CD14-positive monocyte (primary cell): Measurements from ENCODE around the gene KANSL1L. TPM values are rescaled to one million over a fixed set of nuclear protein-coding genes. Genes with fewer than 3 reads are reported as not detected.

Source experiments
- DNase-seq, 3 donors: peaks; one replicate each; pipeline ENCODE4 v3.0.0-alpha.2; 2011 to 2022
- H2AFZ ChIP-seq: 2 replicates; pipeline ENCODE4 v1.6.0; 2012; ENCODE audit warnings: mild to moderate bottlenecking, low read depth, low read length, inconsistent platforms; ENCODE audit not compliant: insufficient read depth, poor library complexity, severe bottlenecking
- H3K27ac ChIP-seq, 2 donors: 1 replicate in 1 of 2; 2 replicates in 1 of 2; pipeline ENCODE4 v1.5.1; 2012 to 2013; ENCODE audit warnings: low read length in 2 of 2, control low read depth in 1 of 2, inconsistent platforms in 1 of 2, low read depth in 1 of 2, mild to moderate bottlenecking in 1 of 2
- H3K27me3 ChIP-seq, 2 donors: one replicate each; pipeline versions ENCODE4 v1.6.0 to v1.6.1; 2011 to 2013; ENCODE audit warnings: low read length in 2 of 2; ENCODE audit not compliant: control insufficient read depth in 2 of 2, insufficient read depth in 2 of 2
- H3K36me3 ChIP-seq, 2 donors: replicated peaks in 1 of 2; 1 replicate in 1 of 2; 2 replicates in 1 of 2; pipeline versions ENCODE4 v1.5.1 to v1.6.1; 2012 to 2013; ENCODE audit warnings: low read length in 2 of 2, control low read depth in 1 of 2, inconsistent platforms in 1 of 2, mild to moderate bottlenecking in 1 of 2; ENCODE audit not compliant: insufficient read depth in 2 of 2, control insufficient read depth in 1 of 2
- H3K4me1 ChIP-seq, 2 donors: 1 replicate in 1 of 2; 2 replicates in 1 of 2; pipeline versions ENCODE4 v1.5.1 to v1.6.1; 2012 to 2013; ENCODE audit warnings: low read length in 2 of 2, control low read depth in 1 of 2, inconsistent platforms in 1 of 2, mild to moderate bottlenecking in 1 of 2, moderate library complexity in 1 of 2; ENCODE audit not compliant: insufficient read depth in 2 of 2, control insufficient read depth in 1 of 2
- H3K4me2 ChIP-seq: replicated peaks from 2 replicates; pipeline ENCODE3; 2012; ENCODE audit warnings: low read length, moderate library complexity, mild to moderate bottlenecking; ENCODE audit not compliant: poor library complexity, severe bottlenecking; ENCODE audit errors: extremely low read depth
- H3K4me3 ChIP-seq, 3 experiments: fragments of 200-600 bp in 1 of 3; sonication (generic) in 1 of 3; replicated peaks in 1 of 3; 1 replicate in 2 of 3; 2 replicates in 1 of 3; pipeline ENCODE4 v1.5.1; 2011 to 2013; ENCODE audit warnings: low read length in 3 of 3, mild to moderate bottlenecking in 3 of 3, control low read depth in 2 of 3, low read depth in 2 of 3, inconsistent platforms in 1 of 3, moderate library complexity in 1 of 3
- H3K79me2 ChIP-seq: 2 replicates; pipeline ENCODE4 v1.6.0; 2012; ENCODE audit warnings: mild to moderate bottlenecking, control low read depth, inconsistent platforms, low read length, moderate library complexity; ENCODE audit not compliant: insufficient read depth
- H3K9ac ChIP-seq: 2 replicates; pipeline ENCODE4 v1.6.0; 2017; ENCODE audit warnings: low read length, mild to moderate bottlenecking; ENCODE audit not compliant: insufficient read depth, poor library complexity, severe bottlenecking
- H3K9me3 ChIP-seq, 2 donors: replicated peaks in 1 of 2; 1 replicate in 1 of 2; 2 replicates in 1 of 2; pipeline versions ENCODE4 v1.5.1 to v1.6.1; 2012 to 2013; ENCODE audit warnings: low read length in 2 of 2, control low read depth in 1 of 2; ENCODE audit not compliant: control insufficient read depth in 1 of 2, insufficient read depth in 1 of 2
- H4K20me1 ChIP-seq: 2 replicates; pipeline ENCODE4 v1.6.0; 2012; ENCODE audit warnings: mild to moderate bottlenecking, low read length, control low read depth, moderate library complexity; ENCODE audit not compliant: insufficient read depth
- H3K27ac Mint-ChIP-seq, 7 donors: one replicate each; pipeline ENCODE4 v1.8.0; 2020; ENCODE audit warnings: mild to moderate bottlenecking in 7 of 7, mixed read lengths in 7 of 7, moderate library complexity in 6 of 7, inconsistent platforms in 2 of 7
- H3K27me3 Mint-ChIP-seq, 3 donors: one replicate each; pipeline ENCODE4 v1.8.0; 2021 to 2022; ENCODE audit warnings: low read depth in 3 of 3, mild to moderate bottlenecking in 3 of 3, mixed read lengths in 3 of 3, moderate library complexity in 3 of 3, inconsistent platforms in 1 of 3
- H3K36me3 Mint-ChIP-seq, 2 donors: one replicate each; pipeline ENCODE4 v1.8.0; 2020; ENCODE audit warnings: mixed read lengths in 2 of 2, inconsistent platforms in 1 of 2, mild to moderate bottlenecking in 1 of 2
- H3K4me1 Mint-ChIP-seq: one replicate; pipeline ENCODE4 v1.8.0; 2020; ENCODE audit warnings: mild to moderate bottlenecking, mixed read lengths
- H3K4me3 Mint-ChIP-seq, 2 donors: one replicate each; pipeline ENCODE4 v1.8.0; 2020; ENCODE audit warnings: mild to moderate bottlenecking in 2 of 2, mixed read lengths in 2 of 2, moderate library complexity in 1 of 2
- H3K9me3 Mint-ChIP-seq, 7 donors: one replicate each; pipeline ENCODE4 v1.8.0; 2020 to 2022; ENCODE audit warnings: mixed read lengths in 7 of 7, mild to moderate bottlenecking in 6 of 7, moderate library complexity in 6 of 7, inconsistent platforms in 2 of 7
- CTCF ChIP-seq: fragments of 200-600 bp; IDR thresholded peaks from one replicate; pipeline ENCODE4 v1.8.0; 2022; ENCODE audit warnings: antibody characterized with exemption, mild to moderate bottlenecking
- WGBS: methylation state at CpG from one replicate; pipeline ENCODE4 v1.1.5; 2013; ENCODE audit warnings: missing lambda C conversion rate; ENCODE audit not compliant: insufficient coverage; 5-methylcytosine and 5-hydroxymethylcytosine counted together
- intact Hi-C, 2 donors: fragments of 100-400 bp; cut with micrococcal nuclease; formaldehyde crosslinking; loops; one replicate each; pipeline versions ENCODE4 v1.15.0 to v1.15.1; 2023
- polyA plus RNA-seq, 3 donors: library from polyadenylated mRNA; depleted of rRNA in 1 of 3; unstranded in 2 of 3; stranded (reverse) in 1 of 3; fragments of 300-500 nt in 2 of 3; fragments of >200 nt in 1 of 3; fragmentation: Illumina TruSeq in 2 of 3; gene quantifications; 1 replicate in 2 of 3; 2 replicates in 1 of 3; pipeline ENCODE4 v1.2.3, GENCODE V29; 2012 to 2021

The KANSL1L gene
- polyA plus RNA-seq, 3 donors, result 1.00 to 11.6 (median 1.3) TPM

- WGBS, result 0% methylated on average over 3 of the region's 6 CpGs
- no peak overlapping the region for H3K4me3 ChIP-seq
- H3K4me3 Mint-ChIP-seq, result no peak overlapping the region
These were observed 8.6 kb downstream of the KANSL1L start for GRCh38 chr2:210162466-210163124.

GRCh38 chr2:210159059-210159458 is 12.2 kb downstream of the KANSL1L start:
- no peak overlapping the region for H3K4me3 Mint-ChIP-seq
- peaks cover 0 to 3% (median 0%) of the 10 kb centered on the region in 7 donors for H3K9me3 Mint-ChIP-seq
- Histone ChIP-seq H3K9ac (no peak overlapping the region), H4K20me1 (peaks cover 17% of the 10 kb centered on the region), H3K4me2 (no peak overlapping the region), H3K9me3 (no peaks in the 10 kb centered on the region), H3K27ac (no peak overlapping the region), H3K79me2 (peaks cover 37% of the 10 kb centered on the region), H3K27me3 (no peaks in the 10 kb centered on the region), H3K4me1 (peaks cover 9 to 10% of the 10 kb centered on the region in 2 donors), H2AFZ (no peak overlapping the region), H3K4me3 (no peak overlapping the region), H3K36me3 (peaks cover 7 to 21% of the 10 kb centered on the region in 2 donors)
- H3K27ac Mint-ChIP-seq, result peak overlapping the region in 1 of 7 donors; percentile 65
- no peak for DNase-seq
- no peak for TF ChIP-seq CTCF
- intact Hi-C loops, result no loop called here
- peaks cover 13% of the 10 kb centered on the region for H3K4me1 Mint-ChIP-seq
- WGBS, result 92% methylated on average over 1 of the region's 3 CpGs
- H3K27me3 Mint-ChIP-seq, result no peaks in the 10 kb centered on the region
- H3K36me3 Mint-ChIP-seq, result peaks cover 16 to 21% of the 10 kb centered on the region in 2 donors

More at GRCh38 chr2:210162466-210163124, 8.6 kb downstream of the KANSL1L start:
- Mint-ChIP-seq H3K36me3 (peaks cover 8% of the 10 kb centered on the region in 2 donors), H3K4me1 (peaks cover 13% of the 10 kb centered on the region), H3K27ac (peak overlapping the region in 5 of 7 donors; percentile 5 to 77 (median 50)), H3K27me3 (no peaks in the 10 kb centered on the region), H3K9me3 (peaks cover 0 to 7% (median 0%) of the 10 kb centered on the region in 7 donors)
- no peak overlapping the region for H3K9ac ChIP-seq
- peaks cover 9 to 10% of the 10 kb centered on the region in 2 donors for H3K4me1 ChIP-seq
- H4K20me1 ChIP-seq, result peaks cover 22% of the 10 kb centered on the region
- intact Hi-C loops, result no loop called here
- peak overlapping the region in 1 of 2 donors; percentile 32 for H3K27ac ChIP-seq
- H3K79me2 ChIP-seq, result peaks cover 64% of the 10 kb centered on the region
- peak overlapping the region; percentile 2 for H3K4me2 ChIP-seq
- peak; percentile 3 to 14 (median 12) for DNase-seq
- no peak overlapping the region for H2AFZ ChIP-seq
- no peaks in the 10 kb centered on the region for H3K9me3 ChIP-seq
- H3K27me3 ChIP-seq, result no peaks in the 10 kb centered on the region
- TF ChIP-seq CTCF, result no peak
- peaks cover 0 to 3% of the 10 kb centered on the region in 2 donors for H3K36me3 ChIP-seq
